Stimulated activated CD4-positive, alpha-beta T cell treated with anti-CD3 and anti-CD28 coated beads, Interleukin-2, amount 100 ng/mL, for 48 hours (primary cell): Measurements from ENCODE around the gene UBA3.

Experiments
- DNase-seq, 2 donors: peaks; one replicate each; pipeline ENCODE4 v3.0.0-alpha.2; 2020

Gene UBA3

GRCh38 chr3:69080233-69080920 lies at the start of gene UBA3:
TSS of gene UBA3 (minus strand) at chr3:69080365. CDS start at chr3:69080353, 12 bp downstream.
- peak; percentile 88 to 91 for DNase-seq

- DNase-seq, result no peak
Measured at GRCh38 chr3:69129531-69129930, 49.4 kb upstream of the UBA3 start.

- DNase-seq, result no peak
Measured at GRCh38 chr3:69128509-69128908, 48.3 kb upstream of the UBA3 start.

GRCh38 chr3:69126999-69127398 lies 46.8 kb upstream of the UBA3 start:
- no peak for DNase-seq

- no peak for DNase-seq
Measured at GRCh38 chr3:69126216-69126615, 46.1 kb upstream of the UBA3 start.

- DNase-seq, result no peak
Measured at GRCh38 chr3:69122403-69122802, 42.2 kb upstream of the UBA3 start, which contains the start of gene LMOD3. TSS of gene LMOD3 (minus strand) at chr3:69122595. CDS start at chr3:69122386, 209 bp downstream.

GRCh38 chr3:69121950-69122349 lies 41.8 kb upstream of the UBA3 start:
- DNase-seq, result no peak

- no peak for DNase-seq
Measured at GRCh38 chr3:69121513-69121912, 41.3 kb upstream of the UBA3 start.

GRCh38 chr3:69120879-69121464 lies 40.8 kb upstream of the UBA3 start:
- peak; percentile 77 to 82 for DNase-seq

GRCh38 chr3:69119681-69120080 lies 39.5 kb upstream of the UBA3 start:
- no peak for DNase-seq

- DNase-seq, result no peak
Measured at GRCh38 chr3:69119138-69119537, 39.0 kb upstream of the UBA3 start.

GRCh38 chr3:69118555-69118954 lies 38.4 kb upstream of the UBA3 start:
- no peak for DNase-seq

GRCh38 chr3:69116897-69117296 lies 36.7 kb upstream of the UBA3 start:
- no peak for DNase-seq

GRCh38 chr3:69116162-69116561 lies 36.0 kb upstream of the UBA3 start:
- DNase-seq, result no peak

- no peak for DNase-seq
Measured at GRCh38 chr3:69115731-69116130, 35.6 kb upstream of the UBA3 start.

GRCh38 chr3:69113536-69113935 lies 33.4 kb upstream of the UBA3 start:
- DNase-seq, result no peak

- DNase-seq, result no peak
Measured at GRCh38 chr3:69110941-69111546, 30.9 kb upstream of the UBA3 start.

- no peak for DNase-seq
Measured at GRCh38 chr3:69108811-69109210, 28.6 kb upstream of the UBA3 start.

- DNase-seq, result no peak
Measured at GRCh38 chr3:69107841-69108240, 27.7 kb upstream of the UBA3 start.

- DNase-seq, result no peak
Measured at GRCh38 chr3:69105320-69105719, 25.2 kb upstream of the UBA3 start.

- DNase-seq, result no peak
Measured at GRCh38 chr3:69104586-69104985, 24.4 kb upstream of the UBA3 start.

- no peak for DNase-seq
Measured at GRCh38 chr3:69103123-69103522, 23.0 kb upstream of the UBA3 start.

- DNase-seq, result no peak
Measured at GRCh38 chr3:69102384-69102783, 22.2 kb upstream of the UBA3 start.

- DNase-seq, result no peak
Measured at GRCh38 chr3:69099576-69099975, 19.4 kb upstream of the UBA3 start.
